Measurements from ENCODE around the gene LDLRAP1. TPM values are rescaled to one million over a fixed set of nuclear protein-coding genes. Genes with fewer than 3 reads are reported as not detected.

The LDLRAP1 gene
- total and polyA plus RNA-seq, 2 experiments from 2014 or later = 9.6 to 22.7 TPM

DNA sequence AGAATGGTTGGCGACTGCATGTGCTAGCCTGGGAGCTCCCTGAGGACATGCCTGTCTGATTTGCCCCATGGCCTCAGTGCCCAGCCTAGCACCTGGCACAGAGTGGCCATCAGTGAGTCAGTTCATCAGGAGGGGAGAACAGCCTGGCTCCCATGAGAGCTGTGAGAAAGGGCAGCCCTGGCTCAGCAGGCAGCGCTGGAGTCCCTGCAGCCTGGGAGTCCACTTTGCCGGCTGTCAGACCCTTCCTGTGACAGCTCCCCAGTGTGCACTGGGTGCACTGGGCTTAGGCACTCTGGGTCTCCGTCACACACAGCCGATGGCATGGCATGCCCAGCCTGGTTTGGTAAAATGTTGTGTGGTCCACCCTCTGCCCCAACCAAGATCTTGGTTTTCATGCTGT lies 28.7 kb downstream of the LDLRAP1 start (continued):
- TF ChIP-seq, protein P1, sequence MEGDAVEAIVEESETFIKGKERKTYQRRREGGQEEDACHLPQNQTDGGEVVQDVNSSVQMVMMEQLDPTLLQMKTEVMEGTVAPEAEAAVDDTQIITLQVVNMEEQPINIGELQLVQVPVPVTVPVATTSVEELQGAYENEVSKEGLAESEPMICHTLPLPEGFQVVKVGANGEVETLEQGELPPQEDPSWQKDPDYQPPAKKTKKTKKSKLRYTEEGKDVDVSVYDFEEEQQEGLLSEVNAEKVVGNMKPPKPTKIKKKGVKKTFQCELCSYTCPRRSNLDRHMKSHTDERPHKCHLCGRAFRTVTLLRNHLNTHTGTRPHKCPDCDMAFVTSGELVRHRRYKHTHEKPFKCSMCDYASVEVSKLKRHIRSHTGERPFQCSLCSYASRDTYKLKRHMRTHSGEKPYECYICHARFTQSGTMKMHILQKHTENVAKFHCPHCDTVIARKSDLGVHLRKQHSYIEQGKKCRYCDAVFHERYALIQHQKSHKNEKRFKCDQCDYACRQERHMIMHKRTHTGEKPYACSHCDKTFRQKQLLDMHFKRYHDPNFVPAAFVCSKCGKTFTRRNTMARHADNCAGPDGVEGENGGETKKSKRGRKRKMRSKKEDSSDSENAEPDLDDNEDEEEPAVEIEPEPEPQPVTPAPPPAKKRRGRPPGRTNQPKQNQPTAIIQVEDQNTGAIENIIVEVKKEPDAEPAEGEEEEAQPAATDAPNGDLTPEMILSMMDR (conservative IDR thresholded peaks at IDR 0.05; ENCODE audit: low read depth in 2 of 2) = no peak
- TF ChIP-seq, protein P2, sequence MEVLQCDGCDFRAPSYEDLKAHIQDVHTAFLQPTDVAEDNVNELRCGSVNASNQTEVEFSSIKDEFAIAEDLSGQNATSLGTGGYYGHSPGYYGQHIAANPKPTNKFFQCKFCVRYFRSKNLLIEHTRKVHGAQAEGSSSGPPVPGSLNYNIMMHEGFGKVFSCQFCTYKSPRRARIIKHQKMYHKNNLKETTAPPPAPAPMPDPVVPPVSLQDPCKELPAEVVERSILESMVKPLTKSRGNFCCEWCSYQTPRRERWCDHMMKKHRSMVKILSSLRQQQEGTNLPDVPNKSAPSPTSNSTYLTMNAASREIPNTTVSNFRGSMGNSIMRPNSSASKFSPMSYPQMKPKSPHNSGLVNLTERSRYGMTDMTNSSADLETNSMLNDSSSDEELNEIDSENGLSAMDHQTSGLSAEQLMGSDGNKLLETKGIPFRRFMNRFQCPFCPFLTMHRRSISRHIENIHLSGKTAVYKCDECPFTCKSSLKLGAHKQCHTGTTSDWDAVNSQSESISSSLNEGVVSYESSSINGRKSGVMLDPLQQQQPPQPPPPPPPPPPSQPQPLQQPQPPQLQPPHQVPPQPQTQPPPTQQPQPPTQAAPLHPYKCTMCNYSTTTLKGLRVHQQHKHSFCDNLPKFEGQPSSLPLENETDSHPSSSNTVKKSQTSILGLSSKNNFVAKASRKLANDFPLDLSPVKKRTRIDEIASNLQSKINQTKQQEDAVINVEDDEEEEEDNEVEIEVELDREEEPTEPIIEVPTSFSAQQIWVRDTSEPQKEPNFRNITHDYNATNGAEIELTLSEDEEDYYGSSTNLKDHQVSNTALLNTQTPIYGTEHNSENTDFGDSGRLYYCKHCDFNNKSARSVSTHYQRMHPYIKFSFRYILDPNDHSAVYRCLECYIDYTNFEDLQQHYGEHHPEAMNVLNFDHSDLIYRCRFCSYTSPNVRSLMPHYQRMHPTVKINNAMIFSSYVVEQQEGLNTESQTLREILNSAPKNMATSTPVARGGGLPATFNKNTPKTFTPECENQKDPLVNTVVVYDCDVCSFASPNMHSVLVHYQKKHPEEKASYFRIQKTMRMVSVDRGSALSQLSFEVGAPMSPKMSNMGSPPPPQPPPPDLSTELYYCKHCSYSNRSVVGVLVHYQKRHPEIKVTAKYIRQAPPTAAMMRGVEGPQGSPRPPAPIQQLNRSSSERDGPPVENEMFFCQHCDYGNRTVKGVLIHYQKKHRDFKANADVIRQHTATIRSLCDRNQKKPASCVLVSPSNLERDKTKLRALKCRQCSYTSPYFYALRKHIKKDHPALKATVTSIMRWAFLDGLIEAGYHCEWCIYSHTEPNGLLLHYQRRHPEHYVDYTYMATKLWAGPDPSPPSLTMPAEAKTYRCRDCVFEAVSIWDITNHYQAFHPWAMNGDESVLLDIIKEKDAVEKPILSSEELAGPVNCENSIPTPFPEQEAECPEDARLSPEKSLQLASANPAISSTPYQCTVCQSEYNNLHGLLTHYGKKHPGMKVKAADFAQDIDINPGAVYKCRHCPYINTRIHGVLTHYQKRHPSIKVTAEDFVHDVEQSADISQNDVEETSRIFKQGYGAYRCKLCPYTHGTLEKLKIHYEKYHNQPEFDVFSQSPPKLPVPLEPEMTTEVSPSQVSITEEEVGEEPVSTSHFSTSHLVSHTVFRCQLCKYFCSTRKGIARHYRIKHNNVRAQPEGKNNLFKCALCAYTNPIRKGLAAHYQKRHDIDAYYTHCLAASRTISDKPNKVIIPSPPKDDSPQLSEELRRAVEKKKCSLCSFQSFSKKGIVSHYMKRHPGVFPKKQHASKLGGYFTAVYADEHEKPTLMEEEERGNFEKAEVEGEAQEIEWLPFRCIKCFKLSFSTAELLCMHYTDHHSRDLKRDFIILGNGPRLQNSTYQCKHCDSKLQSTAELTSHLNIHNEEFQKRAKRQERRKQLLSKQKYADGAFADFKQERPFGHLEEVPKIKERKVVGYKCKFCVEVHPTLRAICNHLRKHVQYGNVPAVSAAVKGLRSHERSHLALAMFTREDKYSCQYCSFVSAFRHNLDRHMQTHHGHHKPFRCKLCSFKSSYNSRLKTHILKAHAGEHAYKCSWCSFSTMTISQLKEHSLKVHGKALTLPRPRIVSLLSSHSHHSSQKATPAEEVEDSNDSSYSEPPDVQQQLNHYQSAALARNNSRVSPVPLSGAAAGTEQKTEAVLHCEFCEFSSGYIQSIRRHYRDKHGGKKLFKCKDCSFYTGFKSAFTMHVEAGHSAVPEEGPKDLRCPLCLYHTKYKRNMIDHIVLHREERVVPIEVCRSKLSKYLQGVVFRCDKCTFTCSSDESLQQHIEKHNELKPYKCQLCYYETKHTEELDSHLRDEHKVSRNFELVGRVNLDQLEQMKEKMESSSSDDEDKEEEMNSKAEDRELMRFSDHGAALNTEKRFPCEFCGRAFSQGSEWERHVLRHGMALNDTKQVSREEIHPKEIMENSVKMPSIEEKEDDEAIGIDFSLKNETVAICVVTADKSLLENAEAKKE (CRISPR knock-in tag; IDR thresholded peaks at IDR 0.05) = no peak
- no peak for TF ChIP-seq CREB1 (CRISPR knock-in tag; IDR thresholded peaks at IDR 0.05; ENCODE audit: low read depth)

DNA sequence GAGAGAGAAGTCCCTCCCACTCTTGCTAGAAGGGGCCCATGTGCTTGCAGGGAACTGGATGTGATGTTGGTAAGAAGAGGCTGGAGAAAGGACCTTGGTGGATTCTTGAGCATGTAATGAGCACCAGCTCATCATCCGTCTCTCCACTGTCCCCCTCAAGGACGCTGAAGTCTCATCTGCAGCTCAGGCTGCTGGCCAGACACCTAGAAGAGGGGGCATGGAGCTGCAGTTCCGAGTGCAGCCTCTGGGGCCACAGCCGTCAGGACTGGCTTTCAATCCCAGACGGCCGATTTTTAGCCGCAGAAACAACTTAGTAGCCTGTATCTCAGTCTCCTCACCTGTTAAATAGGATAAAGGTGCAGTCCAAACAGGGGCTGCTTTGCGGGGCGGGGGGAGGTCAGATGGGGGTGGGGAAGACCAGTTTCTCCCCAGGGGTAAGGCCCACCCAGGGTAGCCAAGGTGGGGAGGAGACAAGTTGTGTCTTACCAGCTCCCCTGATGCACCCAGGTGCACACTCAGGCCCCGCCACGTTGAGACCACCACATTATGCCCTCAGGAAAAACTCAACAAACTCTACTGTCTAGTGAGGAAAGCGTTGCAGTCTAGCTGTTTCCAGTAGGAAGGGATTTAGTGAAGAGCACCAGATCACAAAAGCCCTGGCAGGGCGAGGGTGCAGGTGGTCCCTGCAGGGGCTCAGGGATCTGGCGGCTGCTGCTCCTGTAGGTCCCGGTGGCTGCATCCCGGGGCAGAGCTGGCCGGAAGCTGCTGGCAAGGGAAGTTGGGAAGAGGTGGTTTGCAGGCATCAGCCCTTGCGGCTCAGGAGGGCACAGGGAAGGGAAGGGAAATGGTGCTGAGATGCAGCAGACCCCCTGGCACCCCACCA lies 29.5 kb downstream of the LDLRAP1 start:
- Histone ChIP-seq H4K20me1 (replicated peaks; ENCODE audit: insufficient read depth) (no peaks in the 10 kb centered on the region), H3K4me1 (ENCODE audit: insufficient read depth) (peaks cover 24% of the 10 kb centered on the region), H3K27me3 (ENCODE audit: insufficient read depth) (no peaks in the 10 kb centered on the region), H3K4me2 (0 out of 2 replicates have a peak overlapping the region, but pooled peaks have one; percentile 20), H3K27ac (ENCODE audit: low read depth) (no peak overlapping the region), H3K4me3 (no peak overlapping the region), H3K79me2 (replicated peaks; ENCODE audit: insufficient read depth) (no peaks in the 10 kb centered on the region), H3K36me3 (ENCODE audit: insufficient read depth) (no peaks in the 10 kb centered on the region), H2AFZ (0 out of 2 replicates have a peak overlapping the region, but pooled peaks have one; percentile 56), H3F3A (replicated peaks; ENCODE audit: low read depth) (no peaks in the 10 kb centered on the region), H3K9me2 (ENCODE audit: insufficient read depth) (no peaks in the 10 kb centered on the region)
- Mint-ChIP-seq H3K27me3 (ENCODE audit: insufficient read depth, low read depth, poor library complexity) (peaks cover 22% of the 10 kb centered on the region), H3K4me1 (peaks cover 39% of the 10 kb centered on the region), H3K27ac (no peak overlapping the region; the same call in 1 of the 2 replicates), H3K4me3 (no peak overlapping the region), H3K36me3 (ENCODE audit: low read depth) (no peaks in the 10 kb centered on the region; the same call in 2 of the 3 replicates), H3K9me3 (no peaks in the 10 kb centered on the region)
- DNase-seq (ENCODE audit: low spot score) = peak; percentile 88
- peak; percentile 77 for ATAC-seq
- TF ChIP-seq CREB1 (CRISPR knock-in tag; IDR thresholded peaks at IDR 0.05; ENCODE audit: low read depth) = no peak
- TF ChIP-seq, protein P1 (conservative IDR thresholded peaks at IDR 0.05; ENCODE audit: low read depth in 2 of 2) = peak; percentile 62 to 67
- no peak for TF ChIP-seq POLR2AphosphoS5 (IDR thresholded peaks at IDR 0.05; ENCODE audit: low read depth)
- no peak for TF ChIP-seq ZNF114 (CRISPR knock-in tag; IDR thresholded peaks at IDR 0.05)

Measured in GM23338 (cell line).